ENCODE data around the gene QRICH1.

- TF ChIP-seq CTCF (IDR thresholded peaks at IDR 0.05) (no peak), POLR2A (IDR thresholded peaks at IDR 0.05) (no peak)
Measured at GRCh38 chr3:49017229-49017970, 76.5 kb downstream of the QRICH1 start.

Measured in uterus (tissue), 2 donors.